HG03139 (cell line): ENCODE results near the gene NUDT1.

Source experiments
- ATAC-seq: cut with Tn5 transposase; IDR thresholded peaks from one replicate; pipeline ENCODE4 v1.9.1; 2021; ENCODE audit not compliant: unreplicated experiment

Gene NUDT1

DNA sequence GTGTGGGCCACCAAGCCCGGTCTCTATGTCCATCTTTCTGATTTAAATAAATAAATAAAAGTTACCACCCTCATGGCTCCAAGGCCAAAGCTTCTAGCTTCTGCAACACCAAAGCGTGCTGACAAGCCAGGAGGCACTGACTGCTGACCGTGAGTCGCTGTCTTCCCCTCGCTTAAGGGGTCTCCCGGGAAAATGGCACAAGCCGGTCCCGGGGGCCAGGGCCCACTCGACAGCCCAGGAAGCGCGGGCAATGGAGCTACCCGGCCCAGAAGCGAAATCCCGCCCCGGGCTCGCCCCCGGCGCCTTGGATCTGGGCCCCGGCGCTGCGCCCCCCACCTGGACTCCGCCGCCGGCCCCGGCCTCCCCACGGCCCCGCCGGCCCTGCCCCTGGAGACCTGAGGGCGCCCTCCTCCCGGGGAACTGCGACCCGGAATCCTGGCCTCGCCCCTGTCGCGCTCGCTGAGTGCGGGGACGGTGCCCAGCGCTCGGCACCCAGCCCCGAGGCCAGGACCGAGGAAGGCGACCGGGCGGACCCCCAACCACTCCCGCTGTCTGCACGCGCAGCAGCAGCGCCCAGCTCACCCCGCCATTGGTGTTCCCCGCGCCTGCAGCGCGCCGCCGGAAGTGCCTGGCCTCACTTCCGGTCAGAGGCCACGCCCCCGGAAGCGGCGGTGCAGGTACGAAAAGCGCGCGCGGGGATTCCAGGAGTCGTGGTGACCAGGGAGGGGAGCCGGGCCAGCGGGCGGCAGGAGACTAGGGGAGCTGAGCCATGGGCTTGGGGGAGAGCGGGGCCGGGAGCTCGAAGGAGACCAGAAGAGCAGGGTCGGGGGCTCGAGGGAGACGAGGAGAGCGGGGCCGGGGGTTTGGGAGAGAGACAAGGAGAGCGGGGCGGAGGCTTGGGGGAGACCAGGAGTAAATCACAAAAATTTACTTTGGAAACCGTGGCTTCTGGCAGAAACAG is at the start of gene NUDT1, which contains the start of gene MRM2:
Gene NUDT1 (plus strand): TSS at position 647 of the 961 bp plus-strand sequence. CDS start 2,349 bp downstream, outside the sequence.
Gene MRM2 (minus strand): TSS at position 626 of the 961 bp plus-strand sequence. CDS start 36 bp downstream, at position 590.
- peak; percentile 57 for ATAC-seq

DNA sequence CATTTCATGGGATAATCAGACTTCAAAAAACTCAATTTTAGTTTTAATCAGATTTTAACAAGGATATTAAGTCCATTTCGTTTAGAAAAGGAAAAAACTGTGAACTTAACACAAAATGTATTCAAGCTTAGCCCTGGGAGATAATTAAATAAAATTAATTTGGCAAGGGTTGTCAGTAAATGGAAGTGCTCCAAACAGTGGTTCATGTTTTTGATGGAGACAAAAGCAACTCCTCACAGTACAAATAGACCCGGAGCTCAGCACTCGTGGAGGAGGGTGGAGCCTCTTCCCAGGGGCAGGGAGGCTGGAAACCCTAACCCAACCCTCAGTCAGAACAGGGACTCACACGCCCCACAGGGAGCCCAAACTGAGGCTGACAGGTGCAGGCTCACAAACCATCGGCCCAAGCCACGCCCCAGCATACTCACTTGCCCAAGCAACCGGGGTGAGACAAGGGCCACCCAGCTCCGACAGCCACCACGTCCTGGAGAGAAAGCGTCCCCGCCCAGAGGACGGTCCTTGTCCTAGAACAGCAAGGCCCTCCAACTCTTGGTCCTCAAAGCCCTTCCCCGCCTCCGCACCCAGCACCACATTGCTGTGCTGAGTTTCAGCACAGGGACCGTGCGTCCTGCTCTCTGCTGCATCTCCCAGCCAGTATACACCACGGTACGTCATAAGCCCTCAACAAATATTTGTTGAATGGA is 49.0 kb upstream of the NUDT1 start:
- ATAC-seq: no peak

DNA sequence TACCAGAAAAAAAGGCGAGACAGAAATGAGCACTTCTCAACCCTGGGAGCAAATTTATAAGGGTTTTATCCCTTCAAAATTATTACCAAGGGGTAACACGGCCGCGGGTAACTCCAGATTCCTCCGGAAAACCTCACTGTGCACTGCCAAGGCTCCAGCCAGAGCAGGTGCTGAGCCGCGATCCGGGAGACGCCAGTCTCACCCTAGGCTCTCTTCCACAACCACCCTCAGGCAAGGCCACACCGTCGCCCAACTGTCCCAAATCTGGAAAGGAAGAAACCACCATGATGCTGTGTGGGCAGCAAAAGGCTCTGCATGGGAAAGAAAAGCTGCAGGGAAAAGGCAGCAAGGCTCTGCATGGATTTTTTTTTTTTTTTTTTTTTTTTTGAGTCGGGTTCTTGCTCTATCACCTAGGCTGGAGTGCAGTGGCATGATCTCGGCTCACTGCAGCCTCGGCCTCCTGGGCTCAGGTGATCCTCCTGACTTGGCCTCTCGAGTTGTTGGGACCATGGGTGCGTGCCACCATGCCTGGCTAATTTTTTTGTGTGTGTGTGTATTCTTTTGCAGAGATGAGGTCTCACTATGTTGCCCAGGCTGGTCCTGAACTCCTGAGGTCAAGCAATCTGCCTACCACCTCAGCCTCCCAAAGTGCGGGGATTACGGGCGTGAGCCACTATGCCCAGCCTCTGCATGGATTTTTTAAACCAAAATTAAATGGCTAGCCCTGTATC is 48.3 kb upstream of the NUDT1 start:
- no peak for ATAC-seq

DNA sequence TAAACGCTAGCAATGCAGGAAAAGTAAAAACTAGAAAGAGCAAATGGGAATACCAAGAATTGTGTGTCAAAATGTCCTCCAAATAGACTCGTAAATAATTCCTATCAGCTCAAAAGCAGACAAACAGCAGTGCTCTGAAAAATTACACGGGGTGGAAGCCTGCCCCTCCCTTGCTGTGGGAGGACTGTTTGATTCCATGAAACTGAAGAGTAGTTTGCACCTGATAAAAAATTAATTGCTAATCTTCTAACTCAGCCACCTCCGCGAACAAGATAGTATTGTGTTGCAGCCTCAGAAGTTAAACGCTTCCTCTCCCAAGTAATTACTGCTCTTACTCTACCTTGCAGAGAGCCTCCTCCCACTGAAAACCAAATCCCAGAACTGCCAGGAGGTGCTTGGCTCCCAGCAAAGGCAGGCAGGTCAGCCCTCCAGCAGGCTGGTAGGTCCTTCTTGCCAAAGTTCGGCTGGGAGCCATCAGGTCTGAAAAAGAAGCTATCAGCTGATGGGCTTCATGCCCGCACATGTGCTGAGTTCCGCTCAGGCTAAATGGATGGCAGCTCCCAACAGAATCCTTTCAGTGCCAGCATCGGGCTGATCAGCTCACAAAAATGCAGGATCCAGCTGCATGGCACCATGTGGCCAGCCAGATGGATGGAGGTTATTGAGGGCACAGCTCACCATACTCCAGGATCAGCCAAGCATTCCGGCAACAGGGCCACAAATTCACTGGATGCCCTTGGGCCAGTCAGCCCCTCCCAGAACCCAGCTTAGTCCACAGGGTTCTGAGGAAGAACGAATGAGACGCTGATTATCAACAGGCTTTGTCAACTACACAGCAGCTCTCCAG is 46.4 kb upstream of the NUDT1 start:
- no peak for ATAC-seq

- ATAC-seq: no peak
Observed at GRCh38 chr7:2196381-2197378, 45.3 kb upstream of the NUDT1 start.

GRCh38 chr7:2197436-2198155 is 44.4 kb upstream of the NUDT1 start:
- ATAC-seq: no peak

- ATAC-seq: no peak
Observed at GRCh38 chr7:2198206-2198605, 43.8 kb upstream of the NUDT1 start.

GRCh38 chr7:2198760-2199159 is 43.3 kb upstream of the NUDT1 start:
- no peak for ATAC-seq

GRCh38 chr7:2199528-2199927 is 42.5 kb upstream of the NUDT1 start:
- ATAC-seq: no peak

- ATAC-seq: no peak
Observed at GRCh38 chr7:2199956-2200583, 42.0 kb upstream of the NUDT1 start.

DNA sequence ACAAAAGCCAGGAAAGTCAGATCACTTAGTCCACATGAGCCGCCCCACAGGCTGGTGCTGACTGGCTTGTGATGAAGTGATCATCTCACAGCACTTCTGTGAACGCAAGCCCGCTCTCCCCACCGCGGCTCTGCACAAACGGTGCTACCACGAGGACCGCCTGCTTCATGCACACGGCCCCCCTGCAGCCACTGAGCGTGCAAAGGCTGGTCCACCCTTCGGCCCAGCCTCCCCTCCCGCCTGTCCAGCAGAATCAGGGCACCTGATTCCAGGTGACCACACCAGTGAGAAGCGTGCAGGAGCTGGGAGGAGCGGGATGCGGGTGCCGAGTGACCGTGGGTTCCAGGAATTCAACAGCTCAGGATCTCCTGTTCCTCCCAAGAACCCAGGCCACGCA is 41.4 kb upstream of the NUDT1 start:
- ATAC-seq: no peak

GRCh38 chr7:2201128-2201527 is 40.9 kb upstream of the NUDT1 start:
- ATAC-seq: no peak

DNA sequence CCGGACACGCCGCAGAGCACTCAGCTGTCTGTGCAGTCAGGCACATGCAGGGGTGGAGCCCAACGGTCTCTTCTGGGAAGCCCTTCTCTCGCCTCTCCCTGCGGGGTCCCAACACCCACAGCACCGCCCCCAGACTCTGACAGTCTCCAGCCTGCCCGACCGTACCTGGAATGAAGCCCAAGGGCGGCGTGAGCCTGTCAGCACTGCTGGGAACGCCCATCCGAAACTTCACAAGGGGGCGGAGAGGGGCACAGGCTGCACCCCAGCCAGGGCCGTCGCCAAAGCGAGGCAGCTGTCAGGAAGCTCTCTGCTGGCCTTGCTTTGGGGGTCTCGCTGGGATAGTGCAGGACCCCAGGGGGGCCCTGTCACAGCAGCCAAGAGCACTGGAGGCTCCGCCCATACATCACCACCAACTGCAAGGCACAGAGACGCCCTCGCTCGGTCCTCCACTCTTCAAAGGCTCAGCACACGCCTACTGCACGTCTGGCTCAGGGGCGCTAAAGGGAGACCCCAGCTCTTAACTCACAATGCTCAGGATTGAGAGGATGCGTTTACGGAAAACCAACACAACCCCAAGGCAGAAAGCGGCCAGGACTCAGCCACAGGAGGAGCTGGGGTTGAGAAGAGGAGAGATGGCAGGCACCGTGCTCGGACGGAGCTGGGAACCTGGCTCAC is 40.2 kb upstream of the NUDT1 start:
- ATAC-seq: no peak

DNA sequence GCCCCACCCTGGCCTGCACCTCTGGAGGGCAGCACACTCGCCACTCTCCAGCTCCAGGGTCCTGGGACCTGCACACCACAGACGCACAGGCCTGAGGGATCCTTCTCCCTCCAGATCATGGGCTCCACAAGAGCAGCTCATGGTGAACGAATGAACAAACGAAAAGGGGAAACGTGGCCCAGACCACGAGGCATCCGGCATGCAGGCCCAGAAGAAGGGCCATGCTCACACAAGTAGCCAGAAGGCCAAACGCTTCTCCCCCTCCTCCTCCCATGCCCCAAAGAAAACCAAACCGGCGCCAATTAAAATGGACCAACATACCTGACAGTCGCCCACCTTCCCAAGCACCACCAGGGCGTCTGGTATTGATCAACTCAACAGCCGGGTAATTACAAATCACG is 39.7 kb upstream of the NUDT1 start:
- no peak for ATAC-seq

DNA sequence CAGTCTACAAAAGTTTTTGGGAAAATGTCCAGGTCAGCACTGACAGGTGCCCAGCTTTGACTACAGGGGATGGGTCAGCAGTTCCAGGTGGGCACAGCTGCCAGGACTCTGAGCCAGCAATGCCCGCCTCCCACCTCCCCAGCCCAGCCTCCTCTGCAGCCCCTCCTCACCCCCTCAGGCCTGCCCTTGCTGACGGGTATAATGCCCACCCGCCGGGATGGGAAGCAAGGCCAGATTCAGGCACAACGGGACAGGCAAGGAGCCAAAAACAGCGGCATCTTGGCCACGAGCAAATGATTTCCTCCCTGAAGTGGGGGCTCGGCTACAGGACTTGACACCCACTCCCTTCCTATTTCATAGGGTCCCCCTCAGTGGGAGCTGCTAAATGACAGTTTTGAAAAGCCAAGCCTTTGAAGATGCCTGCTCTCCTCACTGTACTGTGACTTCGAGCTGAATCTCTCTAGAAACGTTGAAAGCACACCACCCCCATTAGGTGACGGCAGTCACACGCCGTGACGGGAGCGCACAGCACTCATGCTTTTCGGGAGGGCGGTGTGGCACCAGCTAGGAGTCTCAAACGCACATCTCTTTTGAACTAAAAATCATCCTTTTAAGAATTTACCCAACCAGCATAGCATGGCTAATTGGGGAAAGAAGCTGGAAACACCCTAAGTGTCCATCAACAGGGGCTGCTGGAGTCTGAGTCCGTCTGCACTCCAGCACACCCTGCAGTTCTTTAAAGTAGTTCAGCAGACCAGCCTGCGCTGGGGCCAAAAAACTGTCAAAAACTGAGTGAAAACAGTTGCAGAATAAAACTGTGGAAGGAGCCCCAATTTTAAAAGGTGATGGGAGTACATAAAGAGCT is 38.9 kb upstream of the NUDT1 start:
- no peak for ATAC-seq

GRCh38 chr7:2203766-2204300 is 38.2 kb upstream of the NUDT1 start:
- no peak for ATAC-seq
